GM18519 (cell line): ENCODE data around the gene MLST8.
"Not testable (repeated sequence)": the region's sequence is repeated elsewhere in the genome, so short reads cannot be mapped to it uniquely, and the experiment has no call there.

Experiments used
- ATAC-seq: cut with Tn5 transposase; IDR thresholded peaks from one replicate; pipeline ENCODE4 v1.9.1; 2021; ENCODE audit warnings: mild to moderate bottlenecking, moderate library complexity; ENCODE audit not compliant: unreplicated experiment, low FRiP score

MLST8 gene

GRCh38 chr16:2188395-2188794 is 16.9 kb upstream of the MLST8 start:
- ATAC-seq = no peak

- no peak for ATAC-seq
Observed at GRCh38 chr16:2189252-2189893, 15.9 kb upstream of the MLST8 start.

GRCh38 chr16:2190002-2190658 is 15.1 kb upstream of the MLST8 start:
- no peak for ATAC-seq

- no peak for ATAC-seq
Observed at GRCh38 chr16:2190659-2191445, 14.4 kb upstream of the MLST8 start.

- ATAC-seq = no peak
Observed at GRCh38 chr16:2191446-2191706, 13.9 kb upstream of the MLST8 start.

GRCh38 chr16:2194166-2194834 is 11.0 kb upstream of the MLST8 start:
- no peak for ATAC-seq

- ATAC-seq = no peak
Observed at GRCh38 chr16:2194852-2195321, 10.4 kb upstream of the MLST8 start.

- no peak for ATAC-seq
Observed at GRCh38 chr16:2195322-2196161, 9.7 kb upstream of the MLST8 start.

- no peak for ATAC-seq
Observed at GRCh38 chr16:2196162-2196980, 8.9 kb upstream of the MLST8 start, which contains the start of gene CASKIN1. Gene CASKIN1, minus strand, starts transcription at chr16:2196605. Its CDS starts 173 bp downstream, at chr16:2196432.

GRCh38 chr16:2196981-2197511 is 8.2 kb upstream of the MLST8 start:
- no peak for ATAC-seq

- ATAC-seq = no peak
Observed at GRCh38 chr16:2197765-2198164, 7.5 kb upstream of the MLST8 start.

GRCh38 chr16:2198283-2198682 is 7.0 kb upstream of the MLST8 start:
- ATAC-seq = no peak

- ATAC-seq = no peak
Observed at GRCh38 chr16:2199095-2199494, 6.2 kb upstream of the MLST8 start.

GRCh38 chr16:2199621-2200139 is 5.6 kb upstream of the MLST8 start:
- no peak for ATAC-seq

GRCh38 chr16:2200313-2200712 is 4.9 kb upstream of the MLST8 start:
- ATAC-seq = no peak

GRCh38 chr16:2203119-2203688 is 2.0 kb upstream of the MLST8 start:
- ATAC-seq = not testable (repeated sequence)

GRCh38 chr16:2204416-2205103 is 694 bp upstream of the MLST8 start:
- no peak for ATAC-seq

- ATAC-seq = peak; percentile 15
Observed at GRCh38 chr16:2205967-2206313, 686 bp downstream of the MLST8 start.
